Activated naive CD4-positive, alpha-beta T cell treated with Interleukin-2 at 50 U/mL for 16 hours (primary cell): ENCODE data around the gene CHRDL2.

Experiments
- DNase-seq: peaks from one replicate; pipeline ENCODE4 v3.0.0-alpha.2; 2020

Gene CHRDL2

GRCh38 chr11:74748211-74749126 lies 17.2 kb upstream of the CHRDL2 start, which contains the start of gene RNF169:
TSS of gene RNF169 (plus strand) at chr11:74748849. CDS start at chr11:74748881, 32 bp downstream.
- peak; percentile 92 for DNase-seq

GRCh38 chr11:74746868-74747267 lies 15.6 kb upstream of the CHRDL2 start:
- DNase-seq = no peak

- DNase-seq = no peak
Measured at GRCh38 chr11:74744277-74744676, 13.1 kb upstream of the CHRDL2 start.

GRCh38 chr11:74743640-74744039 lies 12.4 kb upstream of the CHRDL2 start:
- DNase-seq = no peak

DNA sequence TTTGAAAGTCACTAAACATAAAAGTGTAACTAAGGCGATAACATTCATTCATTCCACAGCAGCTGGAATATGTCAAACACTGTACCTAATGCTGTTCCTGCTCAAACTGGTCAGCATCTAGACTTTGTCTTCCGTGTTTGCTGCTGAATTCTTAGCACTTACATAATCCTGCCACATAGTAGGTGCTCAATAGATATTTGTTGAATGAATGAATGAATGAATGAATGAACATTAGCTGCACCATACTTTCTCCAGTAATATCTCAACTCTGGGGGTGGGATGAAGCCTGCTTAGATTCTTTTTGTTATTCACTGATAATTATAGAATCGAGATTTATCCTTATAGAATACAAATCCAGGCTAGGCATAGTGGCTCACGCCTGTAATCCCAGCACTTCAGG lies 10.8 kb upstream of the CHRDL2 start:
- no peak for DNase-seq

- DNase-seq = peak; percentile 44
Measured at GRCh38 chr11:74739546-74740270, 8.5 kb upstream of the CHRDL2 start.

- DNase-seq = no peak
Measured at GRCh38 chr11:74736031-74736430, 4.8 kb upstream of the CHRDL2 start.

DNA sequence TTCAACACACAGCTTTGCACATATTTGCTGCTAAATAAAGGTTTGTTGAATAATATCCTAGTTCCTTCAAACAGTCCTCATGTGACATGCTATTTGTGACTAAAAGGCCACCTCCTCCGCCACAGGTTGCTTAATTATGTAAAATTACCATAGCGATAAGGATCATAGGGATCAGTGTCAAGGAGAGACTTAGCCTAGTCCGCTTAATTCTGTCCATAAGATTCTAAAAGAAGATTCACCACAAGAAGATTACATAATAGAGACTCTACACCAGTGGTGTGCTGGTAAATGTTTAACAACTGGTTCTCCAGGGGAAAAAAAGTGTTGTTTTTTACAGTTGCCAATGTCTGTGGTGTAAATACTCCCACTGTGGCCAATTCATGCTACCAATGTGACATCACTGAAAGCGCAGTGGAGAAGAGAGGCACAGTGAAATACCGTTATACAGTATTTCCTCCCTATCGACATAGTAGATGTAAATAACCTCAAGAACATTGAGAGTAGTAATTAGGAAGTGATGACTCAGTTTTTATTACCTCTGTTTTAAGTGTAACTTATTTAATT lies 4.2 kb upstream of the CHRDL2 start:
- DNase-seq = no peak

DNA sequence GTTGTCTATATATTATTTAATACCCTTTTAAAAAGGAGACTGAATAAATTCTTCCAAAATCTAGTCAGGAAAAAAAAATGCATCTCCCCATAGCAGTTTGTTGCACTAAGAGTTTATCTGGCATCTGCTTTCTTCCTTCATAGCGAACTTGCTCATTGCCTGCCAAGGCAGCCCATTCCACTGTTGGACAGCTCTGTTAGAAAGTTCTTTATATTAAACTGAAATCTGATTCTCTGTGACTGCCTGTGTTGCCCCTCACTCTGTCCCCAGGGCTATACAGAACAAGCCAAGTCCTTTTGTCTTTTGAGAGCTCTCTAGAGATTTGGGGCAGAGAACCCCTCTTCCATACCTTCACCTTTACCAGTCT lies 3.3 kb upstream of the CHRDL2 start:
- DNase-seq = no peak

DNA sequence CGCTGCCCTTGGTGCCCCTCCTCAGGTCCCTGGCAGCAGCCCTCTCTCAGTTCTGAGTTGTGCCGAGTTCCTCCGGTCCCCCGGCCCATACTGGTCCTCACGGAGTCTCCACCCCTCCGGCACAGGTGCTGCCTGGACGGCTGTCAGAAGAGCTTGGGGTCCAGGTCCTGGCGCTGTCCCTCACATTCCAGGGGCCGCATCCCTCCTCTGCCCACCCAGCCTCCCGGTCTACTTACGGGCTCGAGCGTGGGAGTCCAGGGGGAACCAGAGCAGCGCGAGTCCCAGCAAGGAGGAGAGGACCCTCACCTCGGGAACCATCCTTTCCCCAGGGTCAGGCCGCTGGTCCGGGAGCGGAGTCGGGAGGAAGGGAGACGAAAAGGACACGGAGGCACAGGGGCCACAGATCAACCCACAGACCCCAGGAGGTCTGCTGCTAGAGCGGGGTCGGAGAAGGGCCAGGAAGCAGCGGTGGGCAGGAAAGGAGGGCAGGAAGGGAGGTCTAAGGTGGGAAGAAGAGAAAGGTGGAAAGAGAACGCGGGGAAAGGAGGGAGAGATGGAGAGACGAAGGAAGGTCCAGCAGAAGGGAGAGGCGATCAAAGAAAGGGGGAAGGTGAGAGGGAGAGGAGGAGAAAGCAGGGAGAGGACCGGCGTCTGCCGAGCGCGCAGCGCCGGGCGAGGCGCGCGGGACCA lies 510 bp downstream of the CHRDL2 start:
- DNase-seq = no peak

GRCh38 chr11:74729397-74729796 lies 1.8 kb downstream of the CHRDL2 start:
- no peak for DNase-seq

DNA sequence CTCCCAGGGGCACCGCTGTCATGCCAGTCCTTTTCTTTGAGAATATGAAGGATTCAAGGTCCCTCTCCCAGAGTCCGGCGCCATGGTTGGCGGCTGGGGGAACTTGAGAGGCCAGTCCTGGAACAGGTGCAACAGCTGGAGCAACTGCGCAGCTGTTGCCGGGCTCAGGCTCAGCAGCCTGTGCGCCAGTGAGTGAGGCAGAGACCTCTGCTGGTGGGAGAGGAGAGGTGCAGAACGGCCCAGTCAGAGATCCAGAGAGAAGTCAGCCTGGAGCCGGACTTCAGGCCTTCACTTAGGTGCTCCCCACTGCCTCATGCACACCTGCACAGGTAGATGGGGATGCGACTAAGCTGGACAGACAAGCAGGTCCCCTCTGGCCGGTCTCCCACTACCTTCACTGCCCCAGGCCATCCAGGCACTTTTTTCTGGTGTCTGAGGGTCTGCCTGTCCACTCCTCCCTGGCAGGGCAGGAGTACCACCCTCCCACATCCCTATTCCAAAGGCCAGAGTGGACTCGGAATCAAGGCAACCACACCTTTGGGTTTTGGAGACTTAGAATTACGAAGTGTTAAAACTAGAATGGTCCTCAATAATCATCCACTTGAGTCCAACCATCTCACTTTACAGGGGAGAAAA lies 4.6 kb downstream of the CHRDL2 start:
- DNase-seq = peak; percentile 63

GRCh38 chr11:74725701-74726100 lies 5.5 kb downstream of the CHRDL2 start:
- no peak for DNase-seq

GRCh38 chr11:74723511-74723910 lies 7.7 kb downstream of the CHRDL2 start:
- no peak for DNase-seq

DNA sequence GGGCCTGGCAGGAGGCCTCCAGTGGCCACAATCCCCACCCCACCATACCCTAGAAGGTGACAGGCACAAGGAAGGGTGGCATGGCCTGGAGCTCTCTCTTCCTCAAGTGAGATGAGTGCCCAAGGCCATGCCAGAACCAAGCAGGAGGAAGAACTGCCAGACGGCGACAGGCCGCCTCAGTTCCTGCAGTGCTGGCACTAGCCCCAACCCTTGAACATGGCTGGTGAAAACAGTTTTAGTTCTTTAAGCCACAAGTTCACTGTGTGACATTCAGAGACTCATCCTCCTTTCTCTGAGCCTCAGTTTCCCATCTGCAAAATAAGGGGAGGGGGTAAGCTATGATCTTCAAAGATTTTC lies 9.8 kb downstream of the CHRDL2 start:
- no peak for DNase-seq

- DNase-seq = no peak
Measured at GRCh38 chr11:74720596-74721478, 10.4 kb downstream of the CHRDL2 start.

- DNase-seq = no peak
Measured at GRCh38 chr11:74719011-74719410, 12.2 kb downstream of the CHRDL2 start.

DNA sequence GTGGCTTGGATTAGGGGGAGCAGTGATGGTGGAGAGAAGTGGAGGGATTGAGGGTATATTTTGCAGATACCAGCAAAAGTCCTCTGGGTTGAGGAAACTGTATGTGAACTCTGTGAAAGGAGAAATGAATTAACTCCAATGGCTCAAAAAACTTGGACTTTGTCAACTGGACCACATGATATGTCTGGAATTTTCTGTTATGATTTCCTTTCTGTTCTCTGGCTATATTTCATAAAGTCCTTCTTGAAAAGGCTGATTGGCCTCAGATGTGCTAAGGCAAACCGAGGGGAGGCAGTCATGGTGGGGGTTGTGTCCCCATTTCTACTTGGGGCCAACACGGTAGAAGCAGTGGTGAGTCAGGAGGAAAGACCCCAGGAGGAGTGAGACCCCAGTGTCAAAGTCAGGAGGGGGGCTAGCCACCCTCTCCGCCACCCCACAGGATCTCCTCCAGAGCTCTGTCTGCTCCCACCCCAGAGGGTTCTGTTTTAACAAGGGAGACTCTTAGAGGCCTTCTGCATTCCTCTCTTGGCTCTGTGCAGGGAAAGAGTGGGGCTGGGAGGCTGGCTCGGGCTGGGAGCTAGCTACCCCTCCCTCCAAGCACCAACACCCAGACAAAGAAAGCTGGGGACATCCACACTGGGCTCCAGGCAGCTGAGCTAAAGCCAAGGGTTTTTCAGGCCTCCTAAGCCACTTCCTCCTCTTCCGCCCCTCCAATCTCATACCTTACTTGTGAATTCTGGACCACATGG lies 13.8 kb downstream of the CHRDL2 start:
- no peak for DNase-seq

DNA sequence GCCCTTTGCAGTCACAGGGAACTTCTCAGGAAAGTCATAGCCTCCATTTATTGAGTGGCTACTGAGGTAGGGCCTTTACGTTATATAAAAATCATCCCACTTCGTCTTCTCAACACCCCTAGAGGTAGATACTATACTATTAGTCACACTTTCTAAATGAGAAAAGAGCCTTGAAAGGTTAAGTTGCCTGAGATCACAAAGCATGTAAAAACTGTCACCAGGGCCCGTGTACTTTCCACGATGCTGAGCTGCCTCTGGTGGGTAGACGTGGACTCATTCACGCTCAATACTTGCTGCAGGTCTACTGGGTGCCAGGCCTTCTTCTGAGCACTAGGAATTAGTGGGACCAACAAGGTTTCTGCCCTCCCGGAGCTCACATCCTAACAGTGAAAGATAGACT lies 16.3 kb downstream of the CHRDL2 start:
- no peak for DNase-seq

DNA sequence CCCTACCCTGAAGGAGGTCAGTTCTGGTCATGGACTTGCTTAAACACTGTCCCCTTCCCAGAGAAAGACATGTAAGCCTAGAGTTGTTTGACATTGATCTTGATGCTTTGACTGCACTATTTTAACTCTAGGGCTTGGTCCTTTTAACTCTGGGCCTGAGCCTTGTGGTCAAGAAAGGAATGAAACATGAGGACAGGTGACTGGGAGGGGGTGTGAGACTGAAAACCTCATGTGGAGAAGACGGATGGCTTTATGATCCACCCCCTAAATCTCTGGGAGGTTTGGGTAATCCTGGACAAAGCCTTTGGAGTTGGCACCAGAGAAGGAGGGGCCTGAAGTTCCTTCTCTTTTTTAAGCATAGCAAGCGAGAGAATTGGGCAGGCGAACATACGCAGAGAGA lies 17.5 kb downstream of the CHRDL2 start:
- DNase-seq = no peak
